NK-92 (cell line): ENCODE results near the gene RETREG1.
"Not testable (repeated sequence)": the region's sequence is repeated elsewhere in the genome, so short reads cannot be mapped to it uniquely, and the experiment has no call there.

Source experiments
- DNase-seq: peaks from one replicate; lab custom pipeline; 2025; ENCODE audit not compliant: unreplicated experiment; lab: John Stamatoyannopoulos, UW

Gene RETREG1

GRCh38 chr5:16616536-16617273 is at the start of gene RETREG1:
Gene RETREG1, minus strand, starts transcription at chr5:16616997. Its CDS starts 26 bp downstream, at chr5:16616971.
- no peak for DNase-seq

GRCh38 chr5:16666130-16666882 is 49.5 kb upstream of the RETREG1 start:
- DNase-seq: no peak

GRCh38 chr5:16665601-16666000 is 48.8 kb upstream of the RETREG1 start:
- no peak for DNase-seq

- DNase-seq: no peak
Observed at GRCh38 chr5:16664368-16664767, 47.6 kb upstream of the RETREG1 start.

- no peak for DNase-seq
Observed at GRCh38 chr5:16663840-16664239, 47.0 kb upstream of the RETREG1 start.

- DNase-seq: no peak
Observed at GRCh38 chr5:16661713-16662112, 44.9 kb upstream of the RETREG1 start.

GRCh38 chr5:16660982-16661381 is 44.2 kb upstream of the RETREG1 start:
- DNase-seq: no peak

GRCh38 chr5:16659536-16659935 is 42.7 kb upstream of the RETREG1 start:
- DNase-seq: no peak

- DNase-seq: no peak
Observed at GRCh38 chr5:16656561-16657191, 39.9 kb upstream of the RETREG1 start.

GRCh38 chr5:16654647-16655334 is 38.0 kb upstream of the RETREG1 start:
- DNase-seq: no peak

- not testable (repeated sequence) for DNase-seq
Observed at GRCh38 chr5:16648739-16649138, 31.9 kb upstream of the RETREG1 start.

GRCh38 chr5:16644301-16644889 is 27.6 kb upstream of the RETREG1 start:
- DNase-seq: no peak

GRCh38 chr5:16642867-16643266 is 26.1 kb upstream of the RETREG1 start:
- DNase-seq: no peak

- DNase-seq: no peak
Observed at GRCh38 chr5:16639206-16639605, 22.4 kb upstream of the RETREG1 start.

- no peak for DNase-seq
Observed at GRCh38 chr5:16628376-16628775, 11.6 kb upstream of the RETREG1 start.

- DNase-seq: no peak
Observed at GRCh38 chr5:16626696-16627264, 10.0 kb upstream of the RETREG1 start.

- DNase-seq: no peak
Observed at GRCh38 chr5:16625096-16625495, 8.3 kb upstream of the RETREG1 start.

GRCh38 chr5:16619136-16619535 is 2.3 kb upstream of the RETREG1 start:
- no peak for DNase-seq

GRCh38 chr5:16618138-16618897 is 1.5 kb upstream of the RETREG1 start:
- DNase-seq: no peak
